ENCODE data around the gene NEK10. TPM values are rescaled to one million over a fixed set of nuclear protein-coding genes. Genes with fewer than 3 reads are reported as not detected.

Gene NEK10
- total and polyA plus RNA-seq, 2 of the 13 experiments (the other 11 are each of a cell fraction or from before 2014, with no cell fraction given), result 2.8 to 14.2 TPM

GRCh38 chr3:27360113-27361078 lies 8.8 kb downstream of the NEK10 start (continued):
- TF ChIP-seq PAXIP1 (CRISPR knock-in tag; conservative IDR thresholded peaks at IDR 0.05) (peak; percentile 99), BCL6 (CRISPR knock-in tag; IDR thresholded peaks at IDR 0.05) (peak; percentile 98), GMEB1 (CRISPR knock-in tag; IDR thresholded peaks at IDR 0.05; ENCODE audit: borderline replicate concordance) (peak; percentile 15; the same call in 1 of the 2 replicates), ZBED4 (CRISPR knock-in tag; IDR thresholded peaks at IDR 0.05; ENCODE audit: borderline replicate concordance) (0 out of 2 replicates have a peak, but pooled peaks have one; percentile 62), DNMT1 (CRISPR knock-in tag; IDR thresholded peaks at IDR 0.05) (no peak), ZNF510 (CRISPR knock-in tag; IDR thresholded peaks at IDR 0.05; ENCODE audit: low read depth) (no peak), PAF1 (CRISPR knock-in tag; IDR thresholded peaks at IDR 0.05) (no peak), IKZF5 (CRISPR knock-in tag; IDR thresholded peaks at IDR 0.05) (peak; percentile 99), ZNF282 (IDR thresholded peaks at IDR 0.05; ENCODE audit: partially characterized antibody) (no peak), ATAD3A (CRISPR knock-in tag; IDR thresholded peaks at IDR 0.05) (no peak), ZHX1 (CRISPR knock-in tag; IDR thresholded peaks at IDR 0.05; ENCODE audit: low read depth) (0 out of 2 replicates have a peak, but pooled peaks have one; percentile 54), ATF7-NPFF (CRISPR knock-in tag; IDR thresholded peaks at IDR 0.05; ENCODE audit: low read depth) (peak; percentile 21; the same call in 1 of the 2 replicates), PHF20 (CRISPR knock-in tag; IDR thresholded peaks at IDR 0.05) (no peak), SRF (IDR thresholded peaks at IDR 0.05; ENCODE audit: low read depth, low read length) (no peak)

Measured in HepG2 (cell line).